ENCODE measurements around the gene C1R. TPM values are rescaled to one million over a fixed set of nuclear protein-coding genes. Genes with fewer than 3 reads are reported as not detected.

Gene C1R
- total RNA-seq, 4 donors from 2014 or later, result 571 to 1,080 (median 751) TPM

DNA sequence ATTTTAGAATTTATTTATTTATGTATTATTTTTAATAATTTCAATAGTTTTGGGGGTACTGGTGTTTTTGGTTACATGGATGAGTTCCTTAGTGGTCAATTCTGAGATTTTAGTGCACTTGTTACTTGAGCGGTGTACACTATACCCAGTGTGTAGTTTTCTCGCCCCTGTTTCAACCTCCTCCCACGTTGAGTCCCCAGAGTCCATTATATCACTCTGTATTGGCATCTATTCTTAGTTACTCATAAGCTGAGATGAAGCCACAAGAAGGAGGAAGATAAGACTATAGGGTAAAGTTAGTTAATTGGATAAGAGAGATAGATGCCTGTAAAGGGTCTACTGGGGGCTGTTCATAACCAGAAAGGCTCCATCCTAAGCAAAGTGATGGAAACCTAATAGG is 27.7 kb downstream of the C1R start:
- ATAC-seq (ENCODE audit: low FRiP score), result no peak
- DNase-seq (ENCODE audit: low spot score), result no peak
- TF ChIP-seq, protein P1, sequence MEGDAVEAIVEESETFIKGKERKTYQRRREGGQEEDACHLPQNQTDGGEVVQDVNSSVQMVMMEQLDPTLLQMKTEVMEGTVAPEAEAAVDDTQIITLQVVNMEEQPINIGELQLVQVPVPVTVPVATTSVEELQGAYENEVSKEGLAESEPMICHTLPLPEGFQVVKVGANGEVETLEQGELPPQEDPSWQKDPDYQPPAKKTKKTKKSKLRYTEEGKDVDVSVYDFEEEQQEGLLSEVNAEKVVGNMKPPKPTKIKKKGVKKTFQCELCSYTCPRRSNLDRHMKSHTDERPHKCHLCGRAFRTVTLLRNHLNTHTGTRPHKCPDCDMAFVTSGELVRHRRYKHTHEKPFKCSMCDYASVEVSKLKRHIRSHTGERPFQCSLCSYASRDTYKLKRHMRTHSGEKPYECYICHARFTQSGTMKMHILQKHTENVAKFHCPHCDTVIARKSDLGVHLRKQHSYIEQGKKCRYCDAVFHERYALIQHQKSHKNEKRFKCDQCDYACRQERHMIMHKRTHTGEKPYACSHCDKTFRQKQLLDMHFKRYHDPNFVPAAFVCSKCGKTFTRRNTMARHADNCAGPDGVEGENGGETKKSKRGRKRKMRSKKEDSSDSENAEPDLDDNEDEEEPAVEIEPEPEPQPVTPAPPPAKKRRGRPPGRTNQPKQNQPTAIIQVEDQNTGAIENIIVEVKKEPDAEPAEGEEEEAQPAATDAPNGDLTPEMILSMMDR (IDR thresholded peaks at IDR 0.05), result no peak

- no peak for ATAC-seq (ENCODE audit: low FRiP score)
- no peak for DNase-seq (ENCODE audit: low spot score)
- TF ChIP-seq, protein P1 (IDR thresholded peaks at IDR 0.05), result no peak
Measured at GRCh38 chr12:7061596-7061995, 30.6 kb downstream of the C1R start.

DNA sequence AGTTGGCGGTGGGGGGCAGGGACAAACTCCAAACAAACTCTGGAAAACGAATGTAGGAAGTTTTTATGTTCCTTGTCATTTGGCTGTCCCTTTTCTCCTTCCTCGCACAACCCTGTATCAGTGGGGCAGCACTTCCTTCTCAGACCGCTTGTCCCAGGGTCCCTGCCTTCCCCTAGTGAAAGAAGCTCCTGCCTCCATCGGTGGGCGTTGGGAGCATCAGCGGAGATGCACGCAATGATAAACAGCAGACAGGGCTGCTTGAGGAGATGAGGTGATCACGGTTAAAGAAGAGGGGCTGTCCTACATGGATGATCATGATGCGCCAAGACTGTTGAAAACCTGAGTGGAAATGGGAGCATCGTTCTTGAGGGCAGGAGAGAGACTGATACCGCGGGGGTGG is 31.1 kb downstream of the C1R start:
- DNase-seq (ENCODE audit: low spot score), result no peak
- TF ChIP-seq, protein P1 (IDR thresholded peaks at IDR 0.05), result no peak
- ATAC-seq (ENCODE audit: low FRiP score), result no peak

GRCh38 chr12:7060353-7060954 is 31.8 kb downstream of the C1R start, which contains the start of gene C1S:
Gene C1S (plus strand): TSS chr12:7060718. CDS start chr12:7061913, 1,195 bp downstream.
- ATAC-seq (ENCODE audit: low FRiP score) (peak; percentile 99), DNase-seq (ENCODE audit: low spot score) (peak; percentile 35)
- TF ChIP-seq, protein P1 (IDR thresholded peaks at IDR 0.05), result peak in 2 of 3 donors; percentile 20 to 82

DNA sequence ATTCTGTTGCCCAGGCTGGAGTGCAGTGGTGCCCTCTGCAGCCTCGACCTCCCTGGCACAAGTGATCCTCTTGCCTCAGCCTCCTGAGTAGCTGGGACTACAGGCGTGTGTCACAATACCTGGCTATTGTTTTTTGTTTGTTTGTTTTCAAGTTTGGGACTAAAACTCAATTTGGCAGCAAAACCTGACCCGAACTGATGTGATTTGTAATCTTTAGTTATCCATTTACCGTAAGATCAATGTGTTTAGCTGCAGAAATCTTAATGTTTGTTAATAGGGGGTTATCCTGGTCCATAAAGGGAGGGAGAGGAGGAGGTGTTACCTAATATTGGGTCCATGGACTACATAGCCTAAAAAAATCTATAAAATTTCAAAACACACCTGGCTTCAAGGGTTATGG is 32.5 kb downstream of the C1R start:
- DNase-seq (ENCODE audit: low spot score) (no peak), ATAC-seq (ENCODE audit: low FRiP score) (no peak)
- TF ChIP-seq, protein P1 (IDR thresholded peaks at IDR 0.05), result no peak

GRCh38 chr12:7058850-7059395 is 33.3 kb downstream of the C1R start:
- ATAC-seq (ENCODE audit: low FRiP score), result no peak

More at GRCh38 chr12:7058850-7059395, 33.3 kb downstream of the C1R start:
- DNase-seq (ENCODE audit: low spot score), result no peak
- TF ChIP-seq, protein P1 (IDR thresholded peaks at IDR 0.05), result no peak
